IPS DF 4.7 (cell line): ENCODE results near the gene GPR17.

Experiments used
- DNase-seq: peaks from one replicate; pipeline ENCODE4 v3.0.0-alpha.2; 2013; ENCODE audit warnings: low spot score; ENCODE audit errors: extremely low read depth

GPR17 gene

DNA sequence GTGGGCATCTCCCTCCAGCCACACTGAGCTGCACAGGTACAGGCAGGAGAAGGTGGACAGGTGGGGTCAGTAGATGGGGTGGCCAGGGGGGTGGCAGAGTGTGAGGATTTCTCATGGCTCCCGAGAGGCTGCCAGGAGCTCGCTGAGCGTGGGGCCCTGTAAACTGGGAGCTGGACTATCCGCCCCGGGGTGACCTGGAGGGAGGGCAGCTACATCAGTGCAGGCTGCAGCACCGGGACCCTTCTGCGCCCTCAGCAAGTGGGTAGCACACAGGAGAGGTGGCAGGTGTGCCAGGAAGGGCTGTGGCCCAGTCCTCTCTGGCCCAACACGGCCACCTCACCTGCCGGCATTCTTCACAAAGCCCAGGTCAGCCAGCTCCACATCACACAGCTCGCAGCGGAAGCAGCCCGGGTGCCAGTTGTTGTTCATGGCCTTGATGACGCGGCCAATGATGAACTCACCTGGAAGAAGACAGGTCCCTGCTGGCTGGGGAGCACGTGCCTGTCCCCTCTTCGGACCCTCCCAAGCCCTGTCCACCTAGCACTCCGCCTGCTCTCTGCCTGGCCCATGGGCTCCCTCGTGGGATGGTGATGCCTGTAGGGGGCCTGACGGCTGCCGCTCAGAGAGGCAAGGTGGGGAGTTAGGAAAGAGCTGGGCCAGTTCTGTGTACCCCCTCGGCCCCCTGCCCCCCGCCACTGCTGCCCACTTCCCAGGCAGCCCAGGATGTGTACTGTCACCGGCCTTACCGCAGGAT, 8.3 kb downstream of the GPR17 start:
- no peak for DNase-seq

GRCh38 chr2:127654838-127655175, 8.9 kb downstream of the GPR17 start:
- DNase-seq: no peak

DNA sequence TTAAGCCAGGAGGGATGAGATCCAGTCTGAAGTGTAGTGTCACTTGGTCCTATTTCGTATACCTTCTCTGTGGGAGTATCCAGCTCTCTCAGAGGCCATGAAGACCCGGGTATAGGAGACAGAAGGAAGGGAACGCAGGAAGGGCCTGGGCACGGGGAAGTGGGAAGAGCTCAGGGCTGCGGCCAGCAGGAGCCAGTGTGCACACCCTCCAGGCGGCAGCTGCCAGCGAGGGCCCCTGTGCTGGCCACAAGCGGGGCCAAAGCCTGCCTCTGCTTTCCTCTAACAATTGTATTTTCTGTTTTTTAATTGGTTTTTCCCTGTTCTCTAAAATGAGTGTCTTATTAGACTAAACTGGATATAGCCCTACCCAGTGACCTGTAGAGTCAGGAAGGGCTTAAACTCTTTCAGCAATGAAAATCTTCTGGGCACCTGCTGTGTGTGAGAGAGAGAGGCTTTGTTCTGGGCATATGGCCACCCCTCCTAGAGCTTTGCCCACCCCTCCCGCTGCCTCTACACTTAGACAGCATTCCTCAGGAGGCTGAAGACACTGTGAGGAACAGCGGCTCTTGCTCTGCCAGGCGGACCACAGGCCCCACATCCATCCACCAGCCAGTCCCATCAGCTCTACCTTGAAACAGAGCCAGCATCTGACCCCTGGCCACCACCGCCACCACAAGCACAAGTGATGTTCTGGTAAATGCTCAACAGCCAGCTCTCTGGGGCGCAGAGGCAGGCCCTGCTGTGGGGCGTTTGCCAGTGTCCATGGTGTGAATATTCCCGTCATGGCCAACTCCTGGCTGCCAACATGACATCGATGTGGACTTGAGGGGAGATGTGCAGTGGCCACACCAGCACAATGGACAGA, 9.5 kb downstream of the GPR17 start:
- no peak for DNase-seq

GRCh38 chr2:127656569-127657231, 10.7 kb downstream of the GPR17 start:
- no peak for DNase-seq

- no peak for DNase-seq
These were observed 11.3 kb downstream of the GPR17 start for GRCh38 chr2:127657232-127657595.

DNA sequence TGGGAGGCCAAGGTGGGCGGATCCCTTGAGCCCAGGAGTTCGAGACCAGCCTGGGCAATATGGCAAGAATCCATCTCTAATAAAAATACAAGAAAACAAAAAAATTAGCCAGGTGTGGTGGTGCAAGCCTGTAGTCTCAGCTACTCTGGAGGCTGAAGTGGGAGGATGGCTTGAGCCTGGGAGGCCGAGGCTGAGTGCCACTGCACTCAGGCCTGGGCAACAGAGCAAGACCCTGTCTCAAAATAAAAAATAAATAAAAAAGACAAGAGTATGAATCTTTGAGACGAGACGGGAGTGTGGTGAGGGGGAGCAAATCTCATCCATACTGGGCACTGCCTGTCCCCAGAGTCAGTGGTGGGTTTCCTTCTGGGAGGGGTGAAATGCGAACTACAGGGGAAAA, 12.2 kb downstream of the GPR17 start:
- no peak for DNase-seq

DNA sequence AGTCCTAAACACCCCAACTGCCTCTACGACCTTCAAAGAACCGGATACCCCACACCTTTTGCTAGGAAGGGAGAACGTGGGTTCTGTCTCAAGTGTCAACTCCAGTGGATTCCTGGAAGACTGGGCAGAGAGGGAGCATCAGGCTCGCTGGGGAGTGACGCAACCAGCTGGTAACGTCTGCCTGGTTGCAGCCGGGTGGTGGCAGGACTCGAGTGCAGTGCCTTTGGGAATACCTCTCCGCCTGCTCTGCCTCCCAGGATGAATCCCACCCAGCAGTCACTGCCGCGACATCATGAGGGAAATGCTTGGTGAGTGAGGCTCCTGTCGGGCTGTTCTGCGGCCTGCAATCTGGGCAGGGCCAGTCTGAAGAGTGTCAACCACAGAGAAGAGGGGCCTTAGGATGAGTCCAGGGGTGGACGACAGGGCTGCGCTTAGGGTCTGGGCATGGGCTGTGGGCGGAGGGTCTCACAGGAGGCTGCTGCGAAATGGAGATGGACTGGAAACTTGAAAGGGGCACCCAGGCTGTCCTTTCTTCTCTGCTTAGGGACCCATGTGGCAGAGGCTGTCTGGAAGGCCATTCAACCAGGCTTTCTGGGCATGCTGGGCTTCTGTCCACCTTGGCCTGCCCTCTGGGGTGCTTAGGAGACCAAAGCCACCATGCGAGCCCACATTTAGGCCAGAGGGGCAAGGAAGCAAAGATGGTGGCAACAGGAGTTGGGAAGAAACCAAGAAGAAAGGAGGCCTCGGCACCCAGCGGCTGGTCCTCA, 12.9 kb downstream of the GPR17 start:
- DNase-seq: no peak

- no peak for DNase-seq
These were observed 13.7 kb downstream of the GPR17 start for GRCh38 chr2:127659408-127660290.

DNA sequence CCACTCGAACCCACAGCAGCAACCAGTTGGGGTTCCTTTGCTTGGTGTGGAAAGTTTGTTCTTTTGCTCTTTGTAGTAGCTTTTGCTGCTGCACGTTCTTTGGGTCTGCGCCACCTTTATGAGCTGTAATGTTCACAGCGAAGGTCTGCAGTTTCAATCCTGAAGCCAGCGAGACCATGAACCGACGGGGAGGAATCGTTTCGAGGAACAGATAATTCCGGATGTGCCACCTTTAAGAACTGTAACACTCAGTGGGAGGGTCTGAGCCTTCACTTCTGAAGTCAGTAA, 14.3 kb downstream of the GPR17 start:
- DNase-seq: no peak

DNA sequence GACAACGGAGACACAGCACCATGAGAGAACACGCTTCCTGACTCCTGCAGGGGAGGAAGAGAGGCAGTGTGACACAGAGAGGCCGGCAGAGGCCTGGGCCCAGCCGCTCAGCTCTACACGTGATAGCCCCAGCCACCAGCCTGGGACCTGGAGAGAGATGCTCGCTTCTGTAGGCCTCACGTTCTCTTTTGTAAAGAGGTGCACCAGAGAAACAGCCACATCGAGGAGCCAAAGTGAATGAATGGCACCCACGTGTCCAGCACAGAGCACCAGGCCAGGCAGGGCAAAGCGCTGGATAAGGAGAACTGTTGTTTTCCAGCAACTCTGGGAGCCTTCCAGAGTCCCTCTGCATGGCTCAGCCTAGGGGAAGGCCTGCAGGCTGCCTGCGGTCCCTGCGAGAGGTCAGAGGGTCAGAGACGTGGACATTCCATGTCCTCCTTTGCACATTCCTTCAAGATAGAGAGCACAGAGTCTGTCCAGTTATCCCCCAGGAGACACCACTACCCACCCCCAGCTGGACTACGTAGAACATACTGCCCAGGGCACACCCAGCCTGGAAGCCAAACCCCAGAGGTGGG, 15.2 kb downstream of the GPR17 start:
- no peak for DNase-seq

- DNase-seq: no peak
These were observed 16.1 kb downstream of the GPR17 start for GRCh38 chr2:127661949-127662510.

DNA sequence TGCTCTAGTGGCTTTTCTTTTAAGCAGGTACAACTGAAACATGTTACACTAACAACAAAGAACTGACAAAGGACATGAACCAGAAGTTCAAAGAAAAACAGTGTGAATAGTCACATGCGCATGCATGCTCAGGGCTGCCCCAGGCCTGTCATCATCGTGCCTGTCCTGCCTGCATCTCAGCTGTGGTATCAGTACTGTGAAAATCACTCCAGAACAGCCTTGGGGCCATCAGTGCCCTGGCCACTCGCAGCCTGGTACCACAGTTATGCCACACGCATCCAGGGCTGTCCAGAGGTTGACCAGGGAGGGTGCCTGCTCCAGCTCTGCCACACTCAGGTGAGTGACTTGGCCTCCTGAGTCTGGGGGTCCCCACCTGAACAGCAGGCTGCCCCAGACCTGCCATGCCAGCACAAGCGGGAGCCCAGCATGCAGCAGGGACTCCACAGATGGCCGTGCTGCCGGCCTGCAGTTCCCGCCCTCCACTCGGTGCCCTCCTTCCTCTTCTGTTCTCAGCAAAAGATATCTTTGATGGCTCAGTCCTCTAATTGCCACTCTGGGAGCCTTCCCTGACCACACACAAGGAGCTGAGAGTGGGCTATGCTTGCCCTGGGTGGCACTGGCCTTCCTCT, 17.1 kb downstream of the GPR17 start:
- DNase-seq: no peak

DNA sequence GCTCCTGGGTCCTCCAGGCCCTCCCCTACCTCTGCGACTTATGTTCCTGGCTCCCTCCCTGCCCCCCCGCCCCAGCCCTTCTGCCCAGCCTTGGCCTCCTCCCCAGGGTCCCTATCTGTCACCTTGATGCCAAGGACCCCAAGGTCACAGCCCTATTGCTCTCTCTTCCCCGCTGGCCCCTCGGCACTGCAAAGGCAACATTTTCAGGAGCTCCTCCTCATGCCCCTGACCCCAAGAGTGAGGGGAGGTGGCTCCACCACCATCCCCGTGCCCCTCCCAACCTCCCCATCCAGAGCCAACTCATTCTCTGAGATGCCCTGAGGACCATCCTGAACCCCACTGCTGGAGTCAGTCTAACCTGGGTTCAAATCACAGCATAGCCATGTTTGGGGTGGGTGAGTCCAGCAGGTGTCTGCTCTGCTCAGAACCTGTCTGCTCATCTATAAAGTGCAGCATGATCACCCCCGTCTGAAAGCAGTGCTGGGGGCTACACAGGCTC, 17.7 kb downstream of the GPR17 start:
- DNase-seq: no peak

DNA sequence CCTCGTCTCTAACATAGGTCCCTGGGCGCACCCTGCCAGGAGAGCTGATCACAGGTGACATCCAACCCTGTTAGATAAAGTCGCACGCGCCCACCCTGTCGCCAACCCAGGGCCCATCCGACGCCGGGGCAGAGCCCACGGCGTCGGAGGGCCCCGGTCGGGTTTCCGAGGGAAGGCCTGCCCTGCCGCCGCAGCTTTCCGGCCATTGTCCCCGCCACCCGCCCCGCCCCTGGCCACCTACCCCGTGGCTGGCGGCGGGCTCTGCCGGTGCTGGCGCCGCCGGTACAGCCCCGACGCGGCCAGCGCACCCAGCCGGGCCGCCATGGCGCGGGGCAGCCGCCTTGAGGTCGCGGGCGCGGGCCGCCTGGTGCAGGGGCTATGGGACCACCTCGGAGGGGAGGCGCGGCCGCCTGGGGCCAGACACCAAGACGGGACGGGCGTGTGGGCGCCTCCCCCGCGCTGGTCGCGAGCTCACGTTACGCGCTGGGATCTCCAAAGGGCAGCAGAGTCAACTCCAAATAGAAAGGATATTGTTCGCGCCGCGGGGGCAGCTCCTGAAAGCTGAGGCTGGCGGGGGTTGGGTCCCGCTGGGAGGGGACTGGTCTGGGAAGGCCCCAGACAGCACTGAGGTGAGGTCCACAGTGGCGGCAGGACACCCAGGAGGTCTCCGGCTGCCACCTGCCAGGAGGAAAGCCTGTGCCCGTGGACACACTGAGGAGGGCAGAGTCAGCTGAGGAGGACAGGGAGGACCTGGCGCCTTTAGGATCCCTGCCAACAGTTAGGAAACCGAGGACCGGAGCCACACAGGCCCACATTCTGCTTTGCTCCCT, 18.3 kb downstream of the GPR17 start:
- DNase-seq: no peak

DNA sequence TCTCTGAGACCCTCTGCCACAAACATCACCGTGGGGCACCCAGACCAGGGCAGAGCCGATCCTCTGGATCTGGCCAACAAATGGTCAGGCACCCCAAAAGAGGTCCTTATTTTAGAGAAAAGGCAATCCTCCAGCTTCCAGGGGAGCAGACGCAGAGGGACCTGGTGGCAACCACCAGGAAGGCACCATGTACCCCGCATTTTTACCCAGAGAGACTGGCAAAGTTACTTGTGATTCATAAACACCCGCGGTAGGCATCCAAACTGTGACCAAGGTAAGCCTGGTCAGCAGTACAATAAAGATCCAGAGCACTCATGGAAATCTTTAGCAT, 18.9 kb downstream of the GPR17 start:
- no peak for DNase-seq

DNA sequence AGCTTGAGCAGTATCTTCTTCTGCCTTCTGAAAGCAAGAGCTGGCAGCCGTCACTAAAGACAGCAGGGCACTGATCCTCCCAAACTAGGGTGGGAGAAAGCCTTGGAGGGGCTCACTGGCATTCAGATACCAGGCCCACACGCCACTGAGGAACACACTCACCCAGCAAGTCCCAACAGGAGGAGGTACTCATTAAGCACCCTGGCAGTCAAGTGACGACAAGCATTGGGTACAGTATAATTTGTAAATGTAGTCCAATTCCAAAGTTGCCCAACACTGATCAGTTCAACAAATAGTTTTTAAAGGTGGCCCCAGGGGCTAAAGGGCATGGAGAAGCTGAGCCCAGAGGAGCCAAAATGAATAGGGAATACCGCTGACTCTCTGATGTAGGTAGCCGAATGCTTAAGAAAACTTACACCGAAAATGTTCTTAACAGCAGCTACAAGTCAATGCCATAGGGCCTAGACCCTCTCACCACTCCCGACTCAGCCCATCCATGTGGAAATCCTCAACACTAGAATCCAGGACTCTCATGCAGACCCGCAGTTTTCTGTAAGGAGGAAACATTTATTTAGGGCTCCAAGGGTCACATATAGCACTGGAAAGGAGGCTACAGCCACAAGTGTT, 19.4 kb downstream of the GPR17 start:
- no peak for DNase-seq

DNA sequence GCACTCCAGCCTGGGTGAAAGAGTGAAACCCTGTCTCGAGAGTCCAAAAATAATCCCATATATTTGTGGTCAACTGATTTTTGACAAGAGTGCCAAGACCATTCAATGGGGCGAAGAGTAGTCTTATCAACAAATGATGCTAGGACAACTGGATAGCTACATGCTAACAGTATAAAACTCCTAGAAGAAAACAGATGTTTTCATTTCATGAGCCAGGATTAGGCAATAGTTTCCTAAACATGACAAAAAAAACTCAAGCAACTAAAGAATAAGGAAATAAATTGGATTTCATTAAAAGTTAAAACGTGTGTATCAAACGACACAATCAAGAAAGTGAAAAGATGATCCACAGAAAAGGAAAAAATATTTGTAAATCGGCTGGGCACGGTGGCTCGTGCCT, 23.1 kb downstream of the GPR17 start:
- no peak for DNase-seq
